ENCODE measurements around the gene ST8SIA1.

DNA sequence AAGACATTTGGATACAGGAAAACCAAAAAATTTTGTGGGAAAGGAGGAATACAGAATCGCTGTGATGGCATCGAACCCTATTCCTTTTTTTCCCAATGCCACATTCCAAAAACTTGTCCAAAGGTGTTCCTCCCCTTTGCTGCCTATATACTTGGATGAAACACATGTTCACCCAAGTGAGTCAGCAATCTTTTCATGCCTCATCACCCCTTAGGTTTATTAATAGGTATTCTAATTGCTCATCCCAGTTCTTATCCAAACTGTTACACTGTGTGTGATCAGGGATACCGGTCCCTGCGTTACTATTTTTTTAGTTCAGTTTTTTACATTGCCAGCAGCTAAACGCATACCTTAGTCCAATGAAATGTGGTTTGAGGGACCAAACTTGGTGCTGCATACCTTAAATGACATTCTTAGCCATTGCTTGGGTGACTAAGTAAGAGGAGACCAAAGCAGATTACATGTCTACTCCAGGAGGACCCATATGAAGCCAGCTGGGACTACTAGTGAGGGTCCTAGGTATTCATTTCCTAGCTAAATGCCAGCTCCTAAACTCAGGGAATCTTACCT lies 20.6 kb upstream of the ST8SIA1 start:
- TF ChIP-seq POLR2A (IDR thresholded peaks at IDR 0.05; ENCODE audit: low read length), result no peak
- TF ChIP-seq GATA1 (IDR thresholded peaks at IDR 0.05; ENCODE audit: low read depth, low read length), result no peak

Data from erythroblast (primary cell).